ENCODE measurements around the gene SCAMP4. TPM values are rescaled to one million over a fixed set of nuclear protein-coding genes. Genes with fewer than 3 reads are reported as not detected.

Gene SCAMP4
- total and polyA plus RNA-seq, 9 of the 15 experiments (the other 6 are each of a cell fraction or from before 2014, with no cell fraction given), result 0.81 to 45.9 (median 12.8) TPM

DNA sequence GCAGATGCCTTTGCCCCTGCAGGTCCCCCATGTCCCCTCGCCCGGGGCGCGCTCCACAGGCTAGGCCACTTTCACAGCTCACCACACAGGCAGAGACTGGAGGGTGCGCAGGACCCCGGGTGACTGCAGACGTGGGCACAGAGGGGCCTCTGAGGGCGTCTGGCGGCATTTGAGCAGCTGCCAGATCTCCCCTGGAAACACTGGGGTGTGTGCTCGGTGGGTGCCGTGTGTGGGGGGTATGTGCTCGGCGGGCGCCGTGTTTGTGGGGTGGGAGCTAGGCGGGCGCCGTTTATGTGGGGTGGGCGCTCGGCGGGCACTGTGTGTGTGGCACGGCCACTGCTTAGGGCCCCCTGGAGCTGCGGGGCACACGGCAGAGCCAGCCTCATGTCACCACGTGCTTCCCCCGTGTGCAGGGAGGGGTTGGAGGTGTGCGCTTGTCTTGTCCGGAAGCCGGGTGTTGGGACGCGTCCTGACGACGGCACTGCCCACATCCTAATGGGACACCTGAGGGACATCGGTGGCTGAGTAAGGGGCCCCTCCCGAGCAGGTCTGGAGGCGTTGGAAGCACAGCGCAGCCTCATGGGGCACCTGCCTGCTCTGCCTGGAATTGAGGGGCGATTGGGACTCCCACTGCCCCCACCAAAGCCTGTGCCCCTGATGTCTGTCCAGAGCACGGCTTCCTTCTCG is 52.5 kb downstream of the SCAMP4 start:
- 82% methylated on average over 27 of the region's 40 CpGs for WGBS (ENCODE audit: insufficient coverage, low coverage, missing lambda C conversion rate)
- H3K79me2 ChIP-seq (ENCODE audit: control insufficient read depth, insufficient read depth, low read length), result peaks cover 75% of the 10 kb centered on the region
- H2AFZ ChIP-seq (ENCODE audit: low read depth, low read length), result no peak overlapping the region
- in situ Hi-C loops (cut with MboI), result no loop called here
- no peaks in the 10 kb centered on the region for H3K9me1 ChIP-seq (ENCODE audit: control insufficient read depth, insufficient read depth, low read length)
- no peaks in the 10 kb centered on the region for H3K9me3 ChIP-seq (replicated peaks; ENCODE audit: control insufficient read depth, insufficient read depth, low read depth, low read length)
- POLR2A ChIA-PET, result interaction anchor here (1.1 kb wide), 1 partner anchor 10 kb away, joined by 4 read pairs; no protein-coding TSS in a partner anchor
- no peak overlapping the region for H3K4me3 ChIP-seq
- ATAC-seq (no peak), FAIRE-seq (no peak), DNase-seq (ENCODE audit: extremely low read depth in 1 of 4, low spot score in 3 of 4) (no peak)
- no peak overlapping the region for H3K4me2 ChIP-seq (ENCODE audit: insufficient read depth, low read length)
- no peaks in the 10 kb centered on the region for H3K27me3 ChIP-seq (ENCODE audit: control insufficient read depth in 2 of 2, insufficient read depth in 2 of 2, low read length in 2 of 2)
- no peak overlapping the region for H3K27ac ChIP-seq (ENCODE audit: extremely low read depth, low read depth, low read length)
- H4K20me1 ChIP-seq (replicated peaks; ENCODE audit: control insufficient read depth, insufficient read depth, low read length), result peaks cover 18% of the 10 kb centered on the region
- CTCF ChIA-PET (ENCODE audit: low intra/inter-chr PET ratio), result no interaction called here
- intact Hi-C loops (cut with micrococcal nuclease), result no loop called here
- peaks cover 0 to 70% of the 10 kb centered on the region in 2 experiments; a peak in 2 of 5 replicates for H3K4me1 ChIP-seq (replicated peaks in 1 of 2; ENCODE audit: control insufficient read depth in 2 of 2, insufficient read depth in 2 of 2, low read length in 2 of 2)
- no peak overlapping the region; a peak in 1 of 4 replicates for H3K9ac ChIP-seq (ENCODE audit: insufficient read depth in 1 of 2, low read depth in 2 of 2, low read length in 2 of 2)
- TF ChIP-seq SNRNP70 (optimal IDR thresholded peaks at IDR 0.05; ENCODE audit: low read depth, low read length) (no peak), TGIF2 (CRISPR knock-in tag; IDR thresholded peaks at IDR 0.05) (no peak), NR4A1 (CRISPR knock-in tag; IDR thresholded peaks at IDR 0.05) (no peak), NR4A1 (tag; IDR thresholded peaks at IDR 0.05) (no peak), ZBTB17 (CRISPR knock-in tag; IDR thresholded peaks at IDR 0.05) (no peak), CBX8 (IDR thresholded peaks at IDR 0.05; ENCODE audit: borderline replicate concordance, extremely low read depth, low read depth, low read length, poor library complexity, severe bottlenecking) (no peak), TFE3 (CRISPR knock-in tag; IDR thresholded peaks at IDR 0.05) (no peak), HNRNPL (IDR thresholded peaks at IDR 0.05; ENCODE audit: low read depth, low read length) (peak; percentile 37; the same call in 1 of the 2 replicates), POLR2G (IDR thresholded peaks at IDR 0.05; ENCODE audit: low read depth, low read length) (0 out of 2 replicates have a peak, but pooled peaks have one; percentile 10), KLF13 (tag; IDR thresholded peaks at IDR 0.05; ENCODE audit: borderline replicate concordance, low read depth) (no peak), ATF1 (CRISPR knock-in tag; IDR thresholded peaks at IDR 0.05) (no peak), ATF1 (tag; IDR thresholded peaks at IDR 0.05) (no peak), E4F1 (CRISPR knock-in tag; IDR thresholded peaks at IDR 0.05; ENCODE audit: borderline replicate concordance) (no peak), ZFP1 (CRISPR knock-in tag; IDR thresholded peaks at IDR 0.05) (no peak)
- TF ChIP-seq, protein P1, sequence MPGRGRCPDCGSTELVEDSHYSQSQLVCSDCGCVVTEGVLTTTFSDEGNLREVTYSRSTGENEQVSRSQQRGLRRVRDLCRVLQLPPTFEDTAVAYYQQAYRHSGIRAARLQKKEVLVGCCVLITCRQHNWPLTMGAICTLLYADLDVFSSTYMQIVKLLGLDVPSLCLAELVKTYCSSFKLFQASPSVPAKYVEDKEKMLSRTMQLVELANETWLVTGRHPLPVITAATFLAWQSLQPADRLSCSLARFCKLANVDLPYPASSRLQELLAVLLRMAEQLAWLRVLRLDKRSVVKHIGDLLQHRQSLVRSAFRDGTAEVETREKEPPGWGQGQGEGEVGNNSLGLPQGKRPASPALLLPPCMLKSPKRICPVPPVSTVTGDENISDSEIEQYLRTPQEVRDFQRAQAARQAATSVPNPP (IDR thresholded peaks at IDR 0.05; ENCODE audit: borderline replicate concordance, insufficient read depth, insufficient read length), result no peak
- H3K36me3 ChIP-seq (ENCODE audit: control insufficient read depth, insufficient read depth, low read length), result peaks cover 36% of the 10 kb centered on the region; the same call in 1 of the 3 replicates
- no TSS peak for BruUV-seq (replicated peaks)

Data from K562 (cell line).